Endothelial cell (in vitro differentiated cells): ENCODE results near the gene JCHAIN. TPM values are rescaled to one million over a fixed set of nuclear protein-coding genes. Genes with fewer than 3 reads are reported as not detected.

Source experiments
- DNase-seq: peaks from one replicate; pipeline ENCODE4 v3.0.0; 2021; ENCODE audit warnings: low spot score
- H3K27ac Mint-ChIP-seq: one replicate; pipeline ENCODE4 v1.8.0; 2021; ENCODE audit warnings: mixed read lengths, inconsistent platforms; ENCODE audit not compliant: unreplicated experiment
- H3K27me3 Mint-ChIP-seq: one replicate; pipeline ENCODE4 v1.8.0; 2021; ENCODE audit warnings: mild to moderate bottlenecking, moderate library complexity, mixed read lengths, inconsistent platforms; ENCODE audit not compliant: unreplicated experiment
- H3K36me3 Mint-ChIP-seq: one replicate; pipeline ENCODE4 v1.8.0; 2021; ENCODE audit warnings: mild to moderate bottlenecking, low read depth, mixed read lengths, inconsistent platforms; ENCODE audit not compliant: unreplicated experiment
- H3K4me1 Mint-ChIP-seq: one replicate; pipeline ENCODE4 v1.8.0; 2021; ENCODE audit warnings: mild to moderate bottlenecking, mixed read lengths, inconsistent platforms; ENCODE audit not compliant: unreplicated experiment
- H3K4me3 Mint-ChIP-seq: one replicate; pipeline ENCODE4 v1.8.0; 2021; ENCODE audit warnings: mild to moderate bottlenecking, mixed read lengths, inconsistent platforms; ENCODE audit not compliant: unreplicated experiment
- H3K9me3 Mint-ChIP-seq: one replicate; pipeline ENCODE4 v1.8.0; 2021; ENCODE audit warnings: mixed read lengths, inconsistent platforms; ENCODE audit not compliant: unreplicated experiment
- total RNA-seq: library from RNA; stranded (reverse); fragmentation: NEBNext Ultra II Directional; extraction: Animal tissue kit (Norgen Biotek cat#: 25700); gene quantifications from one replicate; pipeline ENCODE4 v1.2.1, GENCODE V29; 2021; ENCODE audit not compliant: unreplicated experiment
- TF ChIP-seq, protein P1 (sequence below): fragments of 200-600 bp; sonication (generic); IDR thresholded peaks from one replicate; pipeline ENCODE4 v1.5.0; 2021; ENCODE audit warnings: antibody characterized with exemption; ENCODE audit not compliant: unreplicated experiment

JCHAIN gene
- total RNA-seq, 1 donor from 2014 or later, result not detected

DNA sequence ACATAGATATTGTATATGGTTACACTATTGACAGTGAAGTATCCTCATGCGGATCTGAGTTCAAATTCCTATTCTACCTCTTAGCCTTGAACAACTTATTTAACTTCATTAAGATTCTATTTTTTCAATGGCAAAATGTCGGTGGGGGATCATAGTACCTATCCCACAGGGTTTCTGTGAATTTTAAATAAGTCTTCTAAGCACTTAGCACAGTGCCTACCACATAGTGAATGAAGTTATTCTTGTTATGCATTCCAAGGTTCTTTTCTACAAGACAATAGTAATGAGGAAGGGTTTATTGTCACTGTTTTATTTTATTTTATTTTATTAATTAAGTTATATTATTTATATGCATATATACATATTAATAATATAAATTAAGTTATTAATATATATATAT is 46.5 kb downstream of the JCHAIN start:
- no peaks in the 10 kb centered on the region for H3K36me3 Mint-ChIP-seq
- DNase-seq, result no peak
- TF ChIP-seq, protein P1, sequence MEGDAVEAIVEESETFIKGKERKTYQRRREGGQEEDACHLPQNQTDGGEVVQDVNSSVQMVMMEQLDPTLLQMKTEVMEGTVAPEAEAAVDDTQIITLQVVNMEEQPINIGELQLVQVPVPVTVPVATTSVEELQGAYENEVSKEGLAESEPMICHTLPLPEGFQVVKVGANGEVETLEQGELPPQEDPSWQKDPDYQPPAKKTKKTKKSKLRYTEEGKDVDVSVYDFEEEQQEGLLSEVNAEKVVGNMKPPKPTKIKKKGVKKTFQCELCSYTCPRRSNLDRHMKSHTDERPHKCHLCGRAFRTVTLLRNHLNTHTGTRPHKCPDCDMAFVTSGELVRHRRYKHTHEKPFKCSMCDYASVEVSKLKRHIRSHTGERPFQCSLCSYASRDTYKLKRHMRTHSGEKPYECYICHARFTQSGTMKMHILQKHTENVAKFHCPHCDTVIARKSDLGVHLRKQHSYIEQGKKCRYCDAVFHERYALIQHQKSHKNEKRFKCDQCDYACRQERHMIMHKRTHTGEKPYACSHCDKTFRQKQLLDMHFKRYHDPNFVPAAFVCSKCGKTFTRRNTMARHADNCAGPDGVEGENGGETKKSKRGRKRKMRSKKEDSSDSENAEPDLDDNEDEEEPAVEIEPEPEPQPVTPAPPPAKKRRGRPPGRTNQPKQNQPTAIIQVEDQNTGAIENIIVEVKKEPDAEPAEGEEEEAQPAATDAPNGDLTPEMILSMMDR, result no peak
- H3K4me3 Mint-ChIP-seq, result no peak overlapping the region
- no peaks in the 10 kb centered on the region for H3K27me3 Mint-ChIP-seq
- no peaks in the 10 kb centered on the region for H3K4me1 Mint-ChIP-seq
- no peaks in the 10 kb centered on the region for H3K9me3 Mint-ChIP-seq
- no peak overlapping the region for H3K27ac Mint-ChIP-seq

- TF ChIP-seq, protein P1, result no peak
- DNase-seq, result no peak
- H3K4me3 Mint-ChIP-seq, result no peak overlapping the region
- H3K27me3 Mint-ChIP-seq, result no peaks in the 10 kb centered on the region
- H3K36me3 Mint-ChIP-seq, result no peaks in the 10 kb centered on the region
- H3K27ac Mint-ChIP-seq, result no peak overlapping the region
- H3K4me1 Mint-ChIP-seq, result no peaks in the 10 kb centered on the region
- no peaks in the 10 kb centered on the region for H3K9me3 Mint-ChIP-seq
Measured at GRCh38 chr4:70619288-70619687, 47.0 kb downstream of the JCHAIN start.

DNA sequence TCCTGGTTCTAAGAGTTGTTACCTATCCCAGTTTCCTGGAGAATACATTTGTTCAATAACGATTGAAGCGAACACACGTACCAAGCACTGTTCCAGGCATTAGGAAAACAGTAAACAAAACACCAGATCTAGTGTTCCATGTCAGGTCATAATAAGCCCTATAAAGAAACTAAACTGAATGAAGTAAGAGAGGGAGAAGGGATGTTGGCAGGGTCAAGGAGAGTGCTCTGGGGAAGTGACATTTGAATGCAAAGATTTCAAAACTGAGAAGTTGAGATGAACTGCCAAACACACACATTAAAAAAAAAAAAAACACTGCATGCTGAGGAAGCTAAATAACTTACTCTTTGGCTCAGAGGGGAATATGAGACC is 52.1 kb downstream of the JCHAIN start:
- Mint-ChIP-seq H3K27ac (no peak overlapping the region), H3K4me3 (no peak overlapping the region), H3K9me3 (no peaks in the 10 kb centered on the region), H3K27me3 (peaks cover 1% of the 10 kb centered on the region), H3K4me1 (no peaks in the 10 kb centered on the region), H3K36me3 (no peaks in the 10 kb centered on the region)
- TF ChIP-seq, protein P1, result no peak
- no peak for DNase-seq

DNA sequence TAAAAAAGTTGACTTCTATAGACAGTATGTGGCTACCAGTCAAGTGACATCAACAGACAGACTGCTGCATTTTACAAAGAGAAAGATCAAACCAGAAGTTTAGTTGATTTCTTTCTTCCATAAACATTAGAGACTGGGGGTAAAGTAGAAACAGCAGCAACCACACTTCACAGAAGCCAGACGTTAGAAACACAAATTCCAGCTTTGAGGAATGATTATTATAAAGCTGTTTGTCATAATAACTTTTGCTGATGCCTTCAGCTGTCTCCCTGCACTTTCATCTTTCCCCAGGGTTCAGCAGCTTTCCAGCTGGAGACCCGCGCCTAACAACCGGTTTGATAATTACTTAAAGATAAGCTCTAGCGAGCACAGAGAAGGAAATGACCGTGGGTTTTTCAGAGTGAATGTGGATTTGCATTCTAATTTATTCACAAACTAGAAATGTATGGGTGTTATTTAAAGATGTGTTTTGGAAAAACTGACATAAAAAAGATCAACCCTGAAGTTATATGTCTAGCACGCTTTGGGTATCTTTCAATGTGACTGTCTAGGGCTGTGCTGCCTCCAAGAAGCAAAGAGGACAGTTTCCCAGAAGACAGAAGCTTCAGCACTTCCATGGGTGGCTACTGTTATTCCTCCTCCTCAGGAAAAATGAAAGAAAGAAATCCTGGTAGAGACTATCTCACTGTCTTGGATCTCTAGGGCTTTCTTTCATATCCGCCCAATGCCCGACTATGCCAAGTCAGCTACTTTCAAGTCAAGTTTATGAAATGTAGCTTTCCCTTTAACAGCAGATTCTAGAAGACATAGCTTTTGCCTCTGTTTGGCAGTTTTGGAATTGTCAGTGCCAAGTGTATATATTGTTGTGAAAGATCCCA is 52.8 kb downstream of the JCHAIN start:
- no peaks in the 10 kb centered on the region for H3K9me3 Mint-ChIP-seq
- no peaks in the 10 kb centered on the region for H3K36me3 Mint-ChIP-seq
- no peaks in the 10 kb centered on the region for H3K4me1 Mint-ChIP-seq
- no peak overlapping the region for H3K27ac Mint-ChIP-seq
- DNase-seq, result no peak
- TF ChIP-seq, protein P1, result no peak
- no peak overlapping the region for H3K4me3 Mint-ChIP-seq
- H3K27me3 Mint-ChIP-seq, result peaks cover 1% of the 10 kb centered on the region

- Mint-ChIP-seq H3K4me3 (no peak overlapping the region), H3K27me3 (no peaks in the 10 kb centered on the region), H3K36me3 (no peaks in the 10 kb centered on the region), H3K9me3 (peaks cover 5% of the 10 kb centered on the region), H3K4me1 (no peaks in the 10 kb centered on the region), H3K27ac (no peak overlapping the region)
- TF ChIP-seq, protein P1, result no peak
- no peak for DNase-seq
Measured at GRCh38 chr4:70608324-70608723, 58.0 kb downstream of the JCHAIN start.
